AG04449 (cell line): Measurements from ENCODE around the gene CMTM2.

Source experiments
- CTCF ChIA-PET: fragments of 350-600 bp; formaldehyde crosslinking; extraction: SDS; loops from one replicate; lab custom pipeline; 2021; ENCODE audit warnings: antibody characterized with exemption; lab: Yijun Ruan, JAX
- POLR2A ChIA-PET: fragments of 400-600, 350-600 bp; formaldehyde crosslinking; extraction: SDS; loops from one replicate; lab custom pipeline; 2020; ENCODE audit warnings: antibody characterized with exemption, inconsistent platforms; lab: Yijun Ruan, JAX
- DNase-seq: peaks from one replicate; pipeline ENCODE4 v3.0.0-alpha.2; 2010; ENCODE audit warnings: low read depth, low spot score
- H3K4me3 ChIP-seq: 2 replicates; pipeline ENCODE4 v1.5.1; 2011; ENCODE audit warnings: low read depth, mild to moderate bottlenecking, control low read depth, low read length
- CTCF ChIP-seq: IDR thresholded peaks from one replicate; pipeline ENCODE4 v1.5.1; 2011; ENCODE audit warnings: mild to moderate bottlenecking, moderate library complexity, low read length, control low read depth, inconsistent platforms; ENCODE audit not compliant: insufficient read depth; ENCODE audit errors: missing control alignments

CMTM2 gene

DNA sequence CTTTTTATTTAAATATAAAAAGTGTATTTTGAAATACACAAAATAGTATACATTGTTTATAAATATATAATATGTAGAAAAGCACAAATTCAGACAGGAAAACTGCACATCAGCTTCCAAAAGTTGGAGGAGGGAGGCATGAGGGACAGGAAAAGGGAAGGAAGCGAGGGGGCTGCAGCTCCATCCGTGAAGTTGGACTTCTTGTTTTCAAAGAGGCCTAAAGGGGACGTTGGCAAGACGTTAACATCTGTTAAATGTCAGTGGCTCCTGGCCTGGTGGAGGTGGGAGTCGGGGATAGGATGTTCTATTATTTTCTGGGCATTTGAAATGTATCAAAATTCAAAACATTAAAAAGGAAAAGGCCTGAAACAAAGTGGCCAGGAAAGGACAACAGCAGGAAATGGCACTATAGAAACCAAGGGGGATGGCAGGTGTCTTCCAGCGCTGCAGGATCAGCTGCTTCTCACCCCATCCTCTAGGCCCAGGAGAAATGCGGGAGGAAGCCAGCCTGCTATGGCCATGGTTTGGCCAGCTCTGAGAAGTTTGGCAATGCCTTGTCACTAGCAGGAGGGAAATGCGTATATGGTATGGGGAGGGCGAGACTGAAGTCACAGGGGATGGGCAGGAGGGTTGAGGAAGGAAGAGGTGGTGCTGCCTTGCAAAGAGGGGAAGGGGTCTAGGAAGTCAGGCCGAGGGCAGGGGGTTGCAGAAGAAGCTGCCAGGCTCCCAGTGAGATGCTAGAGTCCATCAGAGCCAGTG, 6.4 kb downstream of the CMTM2 start:
- DNase-seq = no peak
- ChIA-PET CTCF (interaction anchor here (0.9 to 1.2 kb wide), 3 partner anchors 9 to 22 kb away, joined by 3 read pairs; no protein-coding TSS in a partner anchor), POLR2A (no interaction called here)

DNA sequence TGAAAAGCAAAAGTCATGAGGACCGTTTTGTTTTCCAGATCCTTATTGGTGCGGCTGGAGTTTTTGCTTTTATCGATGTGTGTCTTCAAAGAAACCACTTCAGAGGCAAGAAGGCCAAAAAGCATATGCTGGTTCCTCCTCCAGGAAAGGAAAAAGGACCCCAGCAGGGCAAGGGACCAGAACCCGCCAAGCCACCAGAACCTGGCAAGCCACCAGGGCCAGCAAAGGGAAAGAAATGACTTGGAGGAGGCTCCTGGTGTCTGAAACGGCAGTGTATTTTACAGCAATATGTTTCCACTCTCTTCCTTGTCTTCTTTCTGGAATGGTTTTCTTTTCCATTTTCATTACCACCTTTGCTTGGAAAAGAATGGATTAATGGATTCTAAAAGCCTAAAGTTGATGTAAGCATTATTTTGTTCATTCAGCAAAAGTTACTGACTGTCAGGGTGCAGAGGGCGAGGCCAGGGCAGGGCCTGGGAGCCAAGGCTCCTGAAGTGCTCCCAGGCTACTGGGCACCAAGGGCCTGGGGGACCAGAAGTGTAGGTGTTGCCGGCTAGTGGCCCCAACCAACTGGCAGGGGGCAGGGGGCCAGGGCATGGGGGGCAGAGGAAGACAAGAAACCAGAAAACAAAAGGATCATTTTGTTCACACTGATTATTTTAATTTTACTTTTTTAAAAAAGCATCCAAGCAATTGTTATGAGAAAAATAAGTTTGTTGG, 8.8 kb downstream of the CMTM2 start:
- TF ChIP-seq CTCF = no peak
- CTCF ChIA-PET = no interaction called here

More for the DNA sequence above, 6.4 kb downstream of the CMTM2 start:
- no peak overlapping the region for H3K4me3 ChIP-seq
- no peak for TF ChIP-seq CTCF

GRCh38 chr16:66588981-66589713, 9.9 kb downstream of the CMTM2 start:
- H3K4me3 ChIP-seq = no peak overlapping the region
- ChIA-PET CTCF (interaction anchor here (0.8 to 2.7 kb wide), 4 partner anchors 15 to 183 kb away, joined by 3 to 10 read pairs (median 4); partner anchors contain the start of gene CMTM3), POLR2A (no interaction called here)
- peak; percentile 46 for TF ChIP-seq CTCF
- no peak for DNase-seq

More for the DNA sequence above, 8.8 kb downstream of the CMTM2 start:
- no peak for DNase-seq
- POLR2A ChIA-PET = no interaction called here
- no peak overlapping the region for H3K4me3 ChIP-seq

GRCh38 chr16:66590322-66590721, 11.1 kb downstream of the CMTM2 start:
- H3K4me3 ChIP-seq = no peak overlapping the region
- no peak for DNase-seq
- no peak for TF ChIP-seq CTCF
- ChIA-PET CTCF (interaction anchor here (0.6 to 2.7 kb wide), 3 partner anchors 9 to 13 kb away, joined by 3 to 10 read pairs (median 3); partner anchors contain the start of genes CMTM2 and CMTM3), POLR2A (no interaction called here)

DNA sequence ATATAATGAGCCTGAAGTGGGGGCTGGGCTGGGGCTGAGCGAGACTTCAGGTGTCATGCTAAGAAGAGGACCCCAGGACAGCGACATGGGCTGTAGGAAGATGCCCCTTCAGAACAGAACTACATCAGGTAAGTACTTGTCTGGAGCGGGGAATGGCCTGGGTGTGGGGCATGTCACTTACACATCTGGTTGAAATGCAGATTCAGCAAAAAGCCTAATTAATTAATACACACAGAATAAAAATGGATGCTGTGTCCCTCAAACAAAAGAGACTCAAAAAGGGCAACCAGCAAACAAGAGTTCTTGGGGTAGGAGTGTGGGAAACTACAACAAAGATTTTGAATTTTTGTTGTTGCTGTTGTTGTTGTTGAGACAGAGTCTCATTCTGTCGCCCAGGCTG, 11.8 kb downstream of the CMTM2 start:
- POLR2A ChIA-PET = no interaction called here
- H3K4me3 ChIP-seq = no peak overlapping the region
- DNase-seq = no peak
- no peak for TF ChIP-seq CTCF
- CTCF ChIA-PET = interaction anchor here (0.5 to 2.7 kb wide), 4 partner anchors 8 to 81 kb away, joined by 3 to 10 read pairs (median 3); partner anchors contain the start of genes CMTM2 and CMTM3
